Measurements from ENCODE around the gene ANKFY1.

The ANKFY1 gene

GRCh38 chr17:4154201-4154600 is 109.6 kb downstream of the ANKFY1 start:
- TF ChIP-seq, protein P1, sequence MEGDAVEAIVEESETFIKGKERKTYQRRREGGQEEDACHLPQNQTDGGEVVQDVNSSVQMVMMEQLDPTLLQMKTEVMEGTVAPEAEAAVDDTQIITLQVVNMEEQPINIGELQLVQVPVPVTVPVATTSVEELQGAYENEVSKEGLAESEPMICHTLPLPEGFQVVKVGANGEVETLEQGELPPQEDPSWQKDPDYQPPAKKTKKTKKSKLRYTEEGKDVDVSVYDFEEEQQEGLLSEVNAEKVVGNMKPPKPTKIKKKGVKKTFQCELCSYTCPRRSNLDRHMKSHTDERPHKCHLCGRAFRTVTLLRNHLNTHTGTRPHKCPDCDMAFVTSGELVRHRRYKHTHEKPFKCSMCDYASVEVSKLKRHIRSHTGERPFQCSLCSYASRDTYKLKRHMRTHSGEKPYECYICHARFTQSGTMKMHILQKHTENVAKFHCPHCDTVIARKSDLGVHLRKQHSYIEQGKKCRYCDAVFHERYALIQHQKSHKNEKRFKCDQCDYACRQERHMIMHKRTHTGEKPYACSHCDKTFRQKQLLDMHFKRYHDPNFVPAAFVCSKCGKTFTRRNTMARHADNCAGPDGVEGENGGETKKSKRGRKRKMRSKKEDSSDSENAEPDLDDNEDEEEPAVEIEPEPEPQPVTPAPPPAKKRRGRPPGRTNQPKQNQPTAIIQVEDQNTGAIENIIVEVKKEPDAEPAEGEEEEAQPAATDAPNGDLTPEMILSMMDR (IDR thresholded peaks at IDR 0.05; ENCODE audit: control insufficient read depth, extremely low read depth, insufficient read depth), result no peak
- DNase-seq (ENCODE audit: low read depth), result no peak
- H3K4me3 ChIP-seq (ENCODE audit: low read depth, low read length), result no peak overlapping the region

- TF ChIP-seq, protein P1 (IDR thresholded peaks at IDR 0.05; ENCODE audit: control insufficient read depth, extremely low read depth, insufficient read depth), result no peak
- DNase-seq (ENCODE audit: low read depth), result no peak
- H3K4me3 ChIP-seq (ENCODE audit: low read depth, low read length), result no peak overlapping the region
These were observed 111.3 kb downstream of the ANKFY1 start for GRCh38 chr17:4152471-4152870.

DNA sequence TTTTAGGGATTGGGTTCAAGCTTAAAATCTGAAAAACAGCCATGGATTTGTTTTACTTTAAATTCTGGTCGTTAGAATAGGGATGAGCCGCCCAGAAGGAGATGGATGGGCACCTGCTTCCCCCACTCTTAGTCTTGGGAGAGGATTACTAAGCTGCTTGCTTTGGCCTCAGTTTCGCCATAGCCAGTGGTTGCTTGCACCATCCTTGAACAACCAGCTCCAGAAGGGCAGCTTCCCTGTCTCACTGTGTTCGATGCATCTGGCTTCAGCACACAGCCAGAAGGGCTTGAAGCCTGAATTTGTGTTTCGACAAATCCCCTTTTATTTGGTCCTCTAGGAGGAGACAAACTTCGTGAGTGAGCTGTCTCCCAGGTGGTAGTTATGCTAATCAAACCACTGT is 113.7 kb downstream of the ANKFY1 start:
- TF ChIP-seq, protein P1 (IDR thresholded peaks at IDR 0.05; ENCODE audit: control insufficient read depth, extremely low read depth, insufficient read depth), result no peak

DNA sequence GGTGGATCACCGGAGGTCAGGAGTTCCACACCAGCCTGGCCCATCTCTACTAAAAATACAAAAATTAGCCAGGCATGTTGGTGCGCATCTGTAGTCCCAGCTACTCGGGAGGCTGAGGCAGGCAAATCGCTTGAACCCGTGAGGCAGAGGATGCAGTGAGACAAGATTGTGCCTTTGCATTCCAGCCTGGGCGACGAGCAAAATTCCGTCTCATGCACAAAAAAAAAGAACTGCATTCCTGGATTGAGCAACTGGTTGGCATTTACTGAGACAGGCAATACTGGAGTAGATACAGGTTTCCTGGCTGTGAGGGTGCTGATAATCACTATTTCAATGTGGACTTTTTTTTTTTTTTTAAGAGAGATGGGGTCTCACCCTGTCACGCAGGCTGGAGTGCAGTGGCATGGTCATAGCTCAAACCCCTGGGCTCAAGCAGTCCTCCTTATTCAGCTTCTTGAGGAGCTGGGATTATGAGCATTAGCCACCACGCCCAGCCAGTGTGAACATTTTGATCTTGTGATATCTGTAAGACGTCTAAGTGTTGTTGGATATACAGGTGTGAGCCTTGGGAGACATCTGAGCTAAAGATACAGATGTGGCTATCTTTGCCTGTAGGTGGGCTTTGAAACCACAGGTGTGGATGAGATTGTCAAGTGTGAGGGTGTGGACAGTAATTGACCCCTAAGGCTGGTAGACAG is 115.0 kb downstream of the ANKFY1 start:
- no peak overlapping the region for H3K4me3 ChIP-seq (ENCODE audit: low read depth, low read length)
- TF ChIP-seq, protein P1 (IDR thresholded peaks at IDR 0.05; ENCODE audit: control insufficient read depth, extremely low read depth, insufficient read depth), result no peak
- DNase-seq (ENCODE audit: low read depth), result no peak

More for the DNA sequence above, 113.7 kb downstream of the ANKFY1 start:
- DNase-seq (ENCODE audit: low read depth), result no peak
- no peak overlapping the region for H3K4me3 ChIP-seq (ENCODE audit: low read depth, low read length)

GRCh38 chr17:4147751-4148310 is 115.9 kb downstream of the ANKFY1 start:
- TF ChIP-seq, protein P1 (IDR thresholded peaks at IDR 0.05; ENCODE audit: control insufficient read depth, extremely low read depth, insufficient read depth), result no peak
- no peak for DNase-seq (ENCODE audit: low read depth)
- H3K4me3 ChIP-seq (ENCODE audit: low read depth, low read length), result no peak overlapping the region

DNA sequence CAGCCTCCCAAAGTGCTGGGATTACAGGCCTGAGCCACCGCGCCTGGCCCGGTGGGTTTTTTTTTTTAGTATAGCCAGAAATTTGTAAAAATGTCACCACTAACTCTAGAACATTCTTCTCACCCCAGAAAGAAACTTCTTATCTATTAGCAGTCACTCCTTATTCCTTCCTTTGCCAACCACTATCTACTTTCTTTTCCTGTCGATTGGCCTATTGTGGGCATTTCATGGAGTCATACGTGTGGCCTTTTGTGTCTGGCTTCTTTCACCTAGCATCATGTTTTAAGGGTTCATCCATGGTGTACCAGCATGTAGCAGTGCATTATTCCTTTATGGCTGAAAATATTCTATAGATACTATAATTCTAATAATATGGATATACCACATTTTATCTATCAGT is 117.1 kb downstream of the ANKFY1 start:
- DNase-seq (ENCODE audit: low read depth), result no peak
- TF ChIP-seq, protein P1 (IDR thresholded peaks at IDR 0.05; ENCODE audit: control insufficient read depth, extremely low read depth, insufficient read depth), result no peak
- H3K4me3 ChIP-seq (ENCODE audit: low read depth, low read length), result no peak overlapping the region

DNA sequence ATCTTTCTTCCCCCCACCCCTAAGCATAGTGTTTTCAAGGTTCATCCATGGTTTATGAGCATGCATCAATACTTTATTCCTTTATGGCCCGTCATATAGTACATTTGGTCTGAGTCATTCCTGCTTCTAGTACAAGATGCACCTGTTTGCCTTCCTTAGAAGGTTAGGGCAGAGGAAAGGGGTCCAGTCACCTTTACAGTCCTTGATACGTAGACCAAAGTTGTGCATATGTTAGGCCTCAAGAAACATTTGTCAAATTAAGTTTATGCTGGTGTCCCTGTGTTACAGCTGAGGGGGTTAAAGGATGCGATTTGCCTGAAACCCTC is 119.4 kb downstream of the ANKFY1 start:
- no peak for DNase-seq (ENCODE audit: low read depth)
- TF ChIP-seq, protein P1 (IDR thresholded peaks at IDR 0.05; ENCODE audit: control insufficient read depth, extremely low read depth, insufficient read depth), result no peak

More for the DNA sequence above, 119.4 kb downstream of the ANKFY1 start:
- H3K4me3 ChIP-seq (ENCODE audit: low read depth, low read length), result peak overlapping the region; percentile 88
